ENCODE measurements around the gene SCRN3. TPM values are rescaled to one million over a fixed set of nuclear protein-coding genes. Genes with fewer than 3 reads are reported as not detected.
"Not testable (repeated sequence)": the region's sequence is repeated elsewhere in the genome, so short reads cannot be mapped to it uniquely, and the experiment has no call there.

SCRN3 gene
- total and polyA plus RNA-seq, 2 experiments from 2014 or later, result 8.1 to 12.3 TPM

DNA sequence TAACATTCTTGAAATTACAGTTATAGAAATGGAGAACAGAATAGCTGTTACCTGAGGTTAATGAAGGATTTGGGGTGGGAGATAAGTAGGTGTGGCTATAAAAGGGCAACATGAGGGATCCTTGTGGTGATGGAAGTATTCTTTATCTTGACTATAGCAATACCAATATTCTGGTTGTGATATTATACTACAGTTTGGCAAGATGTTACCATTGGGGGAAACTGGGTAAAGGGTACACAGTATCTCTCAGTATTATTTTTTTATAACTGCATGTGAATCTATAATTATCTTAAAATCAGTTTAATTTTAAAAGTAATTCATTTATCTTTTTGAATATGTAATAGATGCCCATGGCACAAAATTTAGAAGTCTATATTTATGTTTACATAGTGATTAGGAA lies 8.1 kb downstream of the SCRN3 start:
- Mint-ChIP-seq H3K27ac (no peak overlapping the region), H3K36me3 (ENCODE audit: low read depth) (no peaks in the 10 kb centered on the region; the same call in 2 of the 3 replicates), H3K27me3 (ENCODE audit: insufficient read depth, low read depth, poor library complexity) (no peaks in the 10 kb centered on the region), H3K9me3 (no peaks in the 10 kb centered on the region), H3K4me3 (no peak overlapping the region), H3K4me1 (no peaks in the 10 kb centered on the region)
- no peak for ATAC-seq
- TF ChIP-seq EZH2 (IDR thresholded peaks at IDR 0.05; ENCODE audit: low read depth, unreplicated experiment) (no peak), ZNF114 (CRISPR knock-in tag; IDR thresholded peaks at IDR 0.05) (no peak), POLR2AphosphoS5 (IDR thresholded peaks at IDR 0.05; ENCODE audit: low read depth) (no peak), STAT1 (IDR thresholded peaks at IDR 0.05; ENCODE audit: unreplicated experiment) (no peak), NANOG (IDR thresholded peaks at IDR 0.05; ENCODE audit: borderline replicate concordance) (no peak)
- TF ChIP-seq, protein P1, sequence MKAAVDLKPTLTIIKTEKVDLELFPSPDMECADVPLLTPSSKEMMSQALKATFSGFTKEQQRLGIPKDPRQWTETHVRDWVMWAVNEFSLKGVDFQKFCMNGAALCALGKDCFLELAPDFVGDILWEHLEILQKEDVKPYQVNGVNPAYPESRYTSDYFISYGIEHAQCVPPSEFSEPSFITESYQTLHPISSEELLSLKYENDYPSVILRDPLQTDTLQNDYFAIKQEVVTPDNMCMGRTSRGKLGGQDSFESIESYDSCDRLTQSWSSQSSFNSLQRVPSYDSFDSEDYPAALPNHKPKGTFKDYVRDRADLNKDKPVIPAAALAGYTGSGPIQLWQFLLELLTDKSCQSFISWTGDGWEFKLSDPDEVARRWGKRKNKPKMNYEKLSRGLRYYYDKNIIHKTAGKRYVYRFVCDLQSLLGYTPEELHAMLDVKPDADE (IDR thresholded peaks at IDR 0.05), result no peak
- H2AFZ ChIP-seq, result no peak overlapping the region
- no peaks in the 10 kb centered on the region for H3K9me2 ChIP-seq (ENCODE audit: insufficient read depth)
- H3K27ac ChIP-seq (ENCODE audit: low read depth), result no peak overlapping the region
- no peaks in the 10 kb centered on the region for H3K79me2 ChIP-seq (replicated peaks; ENCODE audit: insufficient read depth)
- H3K27me3 ChIP-seq (ENCODE audit: insufficient read depth), result no peaks in the 10 kb centered on the region
- H3K4me1 ChIP-seq (ENCODE audit: insufficient read depth), result no peaks in the 10 kb centered on the region
- H3K4me3 ChIP-seq, result no peak overlapping the region
- no peak for DNase-seq (ENCODE audit: low spot score)
- H3K36me3 ChIP-seq (ENCODE audit: insufficient read depth), result no peaks in the 10 kb centered on the region
- no peaks in the 10 kb centered on the region for H4K20me1 ChIP-seq (replicated peaks; ENCODE audit: insufficient read depth)
- H3F3A ChIP-seq (replicated peaks; ENCODE audit: low read depth), result no peaks in the 10 kb centered on the region
- H3K4me2 ChIP-seq, result no peak overlapping the region

DNA sequence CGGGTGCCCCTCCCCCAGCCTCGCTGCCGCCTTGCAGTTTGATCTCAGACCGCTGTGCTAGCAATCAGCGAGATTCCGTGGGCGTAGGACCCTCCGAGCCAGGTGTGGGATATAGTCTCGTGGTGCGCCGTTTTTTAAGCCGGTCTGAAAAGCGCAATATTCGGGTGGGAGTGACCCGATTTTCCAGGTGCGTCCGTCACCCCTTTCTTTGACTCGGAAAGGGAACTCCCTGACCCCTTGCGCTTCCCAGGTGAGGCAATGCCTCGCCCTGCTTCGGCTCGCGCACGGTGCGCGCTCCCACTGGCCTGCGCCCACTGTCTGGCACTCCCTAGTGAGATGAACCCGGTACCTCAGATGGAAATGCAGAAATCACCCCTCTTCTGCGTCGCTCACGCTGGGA lies 14.5 kb downstream of the SCRN3 start:
- H3K4me3 Mint-ChIP-seq, result peak overlapping the region; percentile 65
- H3K4me1 Mint-ChIP-seq; H3K4me1 ChIP-seq (ENCODE audit: insufficient read depth); H3F3A ChIP-seq (replicated peaks; ENCODE audit: low read depth); H3K79me2 ChIP-seq (replicated peaks; ENCODE audit: insufficient read depth); H3K9me2 ChIP-seq (ENCODE audit: insufficient read depth); H3K9me3 Mint-ChIP-seq; H4K20me1 ChIP-seq (replicated peaks; ENCODE audit: insufficient read depth); DNase-seq (ENCODE audit: low spot score); H3K36me3 ChIP-seq (ENCODE audit: insufficient read depth); H3K27ac Mint-ChIP-seq; H3K27ac ChIP-seq (ENCODE audit: low read depth); H3K36me3 Mint-ChIP-seq (ENCODE audit: low read depth); ATAC-seq; H3K27me3 Mint-ChIP-seq (ENCODE audit: insufficient read depth, low read depth, poor library complexity); H3K27me3 ChIP-seq (ENCODE audit: insufficient read depth): not testable (repeated sequence)
- peak overlapping the region; percentile 48 for H3K4me3 ChIP-seq
- peak overlapping the region; percentile 69 for H3K4me2 ChIP-seq
- 0 out of 2 replicates have a peak overlapping the region, but pooled peaks have one; percentile 66 for H2AFZ ChIP-seq

DNA sequence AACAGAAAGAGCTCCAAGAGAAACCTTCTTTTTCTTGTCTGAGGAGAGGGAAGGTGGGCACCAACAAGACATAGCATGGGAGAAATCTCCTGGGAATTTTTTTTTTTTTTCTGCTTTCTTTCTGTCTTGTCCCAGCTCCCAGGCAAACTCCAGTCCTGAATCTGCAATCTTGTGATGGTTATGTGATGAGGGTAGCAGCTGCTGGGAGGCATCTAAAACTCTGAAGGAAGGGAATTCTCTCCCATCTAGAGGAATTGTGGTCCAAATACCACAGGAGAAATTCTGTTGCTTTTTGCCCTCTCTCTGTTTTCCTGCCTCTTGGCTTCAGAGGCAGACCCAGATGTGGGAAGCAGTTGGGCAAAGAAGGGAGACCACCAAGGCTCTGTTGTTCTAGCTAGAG lies 16.7 kb downstream of the SCRN3 start:
- no peak overlapping the region for H3K4me3 Mint-ChIP-seq
- ATAC-seq, result no peak
- no peak for TF ChIP-seq POLR2AphosphoS5 (IDR thresholded peaks at IDR 0.05; ENCODE audit: low read depth)
- TF ChIP-seq, protein P2, sequence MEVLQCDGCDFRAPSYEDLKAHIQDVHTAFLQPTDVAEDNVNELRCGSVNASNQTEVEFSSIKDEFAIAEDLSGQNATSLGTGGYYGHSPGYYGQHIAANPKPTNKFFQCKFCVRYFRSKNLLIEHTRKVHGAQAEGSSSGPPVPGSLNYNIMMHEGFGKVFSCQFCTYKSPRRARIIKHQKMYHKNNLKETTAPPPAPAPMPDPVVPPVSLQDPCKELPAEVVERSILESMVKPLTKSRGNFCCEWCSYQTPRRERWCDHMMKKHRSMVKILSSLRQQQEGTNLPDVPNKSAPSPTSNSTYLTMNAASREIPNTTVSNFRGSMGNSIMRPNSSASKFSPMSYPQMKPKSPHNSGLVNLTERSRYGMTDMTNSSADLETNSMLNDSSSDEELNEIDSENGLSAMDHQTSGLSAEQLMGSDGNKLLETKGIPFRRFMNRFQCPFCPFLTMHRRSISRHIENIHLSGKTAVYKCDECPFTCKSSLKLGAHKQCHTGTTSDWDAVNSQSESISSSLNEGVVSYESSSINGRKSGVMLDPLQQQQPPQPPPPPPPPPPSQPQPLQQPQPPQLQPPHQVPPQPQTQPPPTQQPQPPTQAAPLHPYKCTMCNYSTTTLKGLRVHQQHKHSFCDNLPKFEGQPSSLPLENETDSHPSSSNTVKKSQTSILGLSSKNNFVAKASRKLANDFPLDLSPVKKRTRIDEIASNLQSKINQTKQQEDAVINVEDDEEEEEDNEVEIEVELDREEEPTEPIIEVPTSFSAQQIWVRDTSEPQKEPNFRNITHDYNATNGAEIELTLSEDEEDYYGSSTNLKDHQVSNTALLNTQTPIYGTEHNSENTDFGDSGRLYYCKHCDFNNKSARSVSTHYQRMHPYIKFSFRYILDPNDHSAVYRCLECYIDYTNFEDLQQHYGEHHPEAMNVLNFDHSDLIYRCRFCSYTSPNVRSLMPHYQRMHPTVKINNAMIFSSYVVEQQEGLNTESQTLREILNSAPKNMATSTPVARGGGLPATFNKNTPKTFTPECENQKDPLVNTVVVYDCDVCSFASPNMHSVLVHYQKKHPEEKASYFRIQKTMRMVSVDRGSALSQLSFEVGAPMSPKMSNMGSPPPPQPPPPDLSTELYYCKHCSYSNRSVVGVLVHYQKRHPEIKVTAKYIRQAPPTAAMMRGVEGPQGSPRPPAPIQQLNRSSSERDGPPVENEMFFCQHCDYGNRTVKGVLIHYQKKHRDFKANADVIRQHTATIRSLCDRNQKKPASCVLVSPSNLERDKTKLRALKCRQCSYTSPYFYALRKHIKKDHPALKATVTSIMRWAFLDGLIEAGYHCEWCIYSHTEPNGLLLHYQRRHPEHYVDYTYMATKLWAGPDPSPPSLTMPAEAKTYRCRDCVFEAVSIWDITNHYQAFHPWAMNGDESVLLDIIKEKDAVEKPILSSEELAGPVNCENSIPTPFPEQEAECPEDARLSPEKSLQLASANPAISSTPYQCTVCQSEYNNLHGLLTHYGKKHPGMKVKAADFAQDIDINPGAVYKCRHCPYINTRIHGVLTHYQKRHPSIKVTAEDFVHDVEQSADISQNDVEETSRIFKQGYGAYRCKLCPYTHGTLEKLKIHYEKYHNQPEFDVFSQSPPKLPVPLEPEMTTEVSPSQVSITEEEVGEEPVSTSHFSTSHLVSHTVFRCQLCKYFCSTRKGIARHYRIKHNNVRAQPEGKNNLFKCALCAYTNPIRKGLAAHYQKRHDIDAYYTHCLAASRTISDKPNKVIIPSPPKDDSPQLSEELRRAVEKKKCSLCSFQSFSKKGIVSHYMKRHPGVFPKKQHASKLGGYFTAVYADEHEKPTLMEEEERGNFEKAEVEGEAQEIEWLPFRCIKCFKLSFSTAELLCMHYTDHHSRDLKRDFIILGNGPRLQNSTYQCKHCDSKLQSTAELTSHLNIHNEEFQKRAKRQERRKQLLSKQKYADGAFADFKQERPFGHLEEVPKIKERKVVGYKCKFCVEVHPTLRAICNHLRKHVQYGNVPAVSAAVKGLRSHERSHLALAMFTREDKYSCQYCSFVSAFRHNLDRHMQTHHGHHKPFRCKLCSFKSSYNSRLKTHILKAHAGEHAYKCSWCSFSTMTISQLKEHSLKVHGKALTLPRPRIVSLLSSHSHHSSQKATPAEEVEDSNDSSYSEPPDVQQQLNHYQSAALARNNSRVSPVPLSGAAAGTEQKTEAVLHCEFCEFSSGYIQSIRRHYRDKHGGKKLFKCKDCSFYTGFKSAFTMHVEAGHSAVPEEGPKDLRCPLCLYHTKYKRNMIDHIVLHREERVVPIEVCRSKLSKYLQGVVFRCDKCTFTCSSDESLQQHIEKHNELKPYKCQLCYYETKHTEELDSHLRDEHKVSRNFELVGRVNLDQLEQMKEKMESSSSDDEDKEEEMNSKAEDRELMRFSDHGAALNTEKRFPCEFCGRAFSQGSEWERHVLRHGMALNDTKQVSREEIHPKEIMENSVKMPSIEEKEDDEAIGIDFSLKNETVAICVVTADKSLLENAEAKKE (CRISPR knock-in tag; IDR thresholded peaks at IDR 0.05), result no peak

More for the DNA sequence above, 16.7 kb downstream of the SCRN3 start:
- H3K36me3 Mint-ChIP-seq (ENCODE audit: low read depth), result no peaks in the 10 kb centered on the region; the same call in 2 of the 3 replicates
- Histone ChIP-seq H3K9me2 (ENCODE audit: insufficient read depth) (no peaks in the 10 kb centered on the region; the same call in 1 of the 2 replicates), H3K36me3 (ENCODE audit: insufficient read depth) (no peaks in the 10 kb centered on the region), H3K4me2 (no peak overlapping the region), H2AFZ (no peak overlapping the region), H3K79me2 (replicated peaks; ENCODE audit: insufficient read depth) (no peaks in the 10 kb centered on the region), H3K4me1 (ENCODE audit: insufficient read depth) (no peaks in the 10 kb centered on the region), H4K20me1 (replicated peaks; ENCODE audit: insufficient read depth) (no peaks in the 10 kb centered on the region), H3K27ac (ENCODE audit: low read depth) (no peak overlapping the region), H3F3A (replicated peaks; ENCODE audit: low read depth) (no peaks in the 10 kb centered on the region), H3K4me3 (no peak overlapping the region), H3K27me3 (ENCODE audit: insufficient read depth) (no peaks in the 10 kb centered on the region)
- no peaks in the 10 kb centered on the region for H3K9me3 Mint-ChIP-seq
- H3K4me1 Mint-ChIP-seq, result no peaks in the 10 kb centered on the region; the same call in 1 of the 3 replicates
- no peak overlapping the region for H3K27ac Mint-ChIP-seq
- DNase-seq (ENCODE audit: low spot score), result no peak
- H3K27me3 Mint-ChIP-seq (ENCODE audit: insufficient read depth, low read depth, poor library complexity), result peaks cover 4% of the 10 kb centered on the region
